Measurements from ENCODE around the gene SIRT6.

GRCh38 chr19:4215807-4216206 lies 33.4 kb upstream of the SIRT6 start:
- TF ChIP-seq RFX5 (IDR thresholded peaks at IDR 0.05; ENCODE audit: low read length) (no peak), SMC3 (IDR thresholded peaks at IDR 0.05; ENCODE audit: low read depth, low read length) (no peak), CTCF (IDR thresholded peaks at IDR 0.05) (no peak), PBX3 (IDR thresholded peaks at IDR 0.05) (no peak), FOXJ3 (CRISPR knock-in tag; IDR thresholded peaks at IDR 0.05) (no peak)
